HG02623 (cell line): Measurements from ENCODE around the gene GNAQ.
"Not testable (repeated sequence)": the region's sequence is repeated elsewhere in the genome, so short reads cannot be mapped to it uniquely, and the experiment has no call there.

Experiments
- ATAC-seq: cut with Tn5 transposase; IDR thresholded peaks from one replicate; pipeline ENCODE4 v1.9.1; 2021; ENCODE audit warnings: moderate library complexity; ENCODE audit not compliant: unreplicated experiment

GNAQ gene

GRCh38 chr9:78031444-78031892 is at the start of gene GNAQ:
TSS of gene GNAQ (minus strand) at chr9:78031811. CDS start at chr9:78031235, 576 bp downstream.
- no peak for ATAC-seq

- no peak for ATAC-seq
Measured at GRCh38 chr9:78074385-78075291, 43.0 kb upstream of the GNAQ start.

- no peak for ATAC-seq
Measured at GRCh38 chr9:78073722-78074121, 42.1 kb upstream of the GNAQ start.

GRCh38 chr9:78072586-78073199 is 41.1 kb upstream of the GNAQ start:
- ATAC-seq, result no peak

GRCh38 chr9:78070521-78070920 is 38.9 kb upstream of the GNAQ start:
- ATAC-seq, result no peak

- ATAC-seq, result no peak
Measured at GRCh38 chr9:78064075-78064474, 32.5 kb upstream of the GNAQ start.

- ATAC-seq, result no peak
Measured at GRCh38 chr9:78062710-78063109, 31.1 kb upstream of the GNAQ start.

GRCh38 chr9:78054218-78054617 is 22.6 kb upstream of the GNAQ start:
- ATAC-seq, result not testable (repeated sequence)

- no peak for ATAC-seq
Measured at GRCh38 chr9:78053627-78054026, 22.0 kb upstream of the GNAQ start.

GRCh38 chr9:78050421-78050820 is 18.8 kb upstream of the GNAQ start:
- no peak for ATAC-seq

- ATAC-seq, result no peak
Measured at GRCh38 chr9:78049484-78049883, 17.9 kb upstream of the GNAQ start.

- ATAC-seq, result no peak
Measured at GRCh38 chr9:78047106-78047505, 15.5 kb upstream of the GNAQ start.

- no peak for ATAC-seq
Measured at GRCh38 chr9:78046112-78046511, 14.5 kb upstream of the GNAQ start.

GRCh38 chr9:78044886-78045285 is 13.3 kb upstream of the GNAQ start:
- no peak for ATAC-seq

- ATAC-seq, result no peak
Measured at GRCh38 chr9:78044189-78044588, 12.6 kb upstream of the GNAQ start.

- ATAC-seq, result no peak
Measured at GRCh38 chr9:78041971-78042370, 10.4 kb upstream of the GNAQ start.

- no peak for ATAC-seq
Measured at GRCh38 chr9:78040726-78041125, 9.1 kb upstream of the GNAQ start.

- no peak for ATAC-seq
Measured at GRCh38 chr9:78038620-78039300, 7.1 kb upstream of the GNAQ start.

GRCh38 chr9:78035383-78035993 is 3.9 kb upstream of the GNAQ start:
- no peak for ATAC-seq

- ATAC-seq, result no peak
Measured at GRCh38 chr9:78033870-78034269, 2.3 kb upstream of the GNAQ start.

GRCh38 chr9:78032730-78033457 is 1.3 kb upstream of the GNAQ start:
- no peak for ATAC-seq
